Fibroblast of lung (primary cell): Measurements from ENCODE around the gene KIF13A.

Experiments used
- CTCF ChIP-seq, 2 donors: IDR thresholded peaks in 1 of 2; conservative IDR thresholded peaks in 1 of 2; 1 replicate in 1 of 2; 2 replicates in 1 of 2; pipeline ENCODE4 v1.5.1; 2011 to 2012; ENCODE audit warnings: low read length in 2 of 2, control low read depth in 1 of 2, inconsistent platforms in 1 of 2, low read depth in 1 of 2, mild to moderate bottlenecking in 1 of 2
- EZH2 ChIP-seq: IDR thresholded peaks from 2 replicates; pipeline ENCODE4 v1.5.1; 2012; ENCODE audit warnings: low read length, control low read depth, mild to moderate bottlenecking; ENCODE audit errors: missing control alignments

GRCh38 chr6:17740559-17741220, 246.7 kb downstream of the KIF13A start:
- TF ChIP-seq CTCF (conservative IDR thresholded peaks at IDR 0.05 in 1 of 2, IDR thresholded peaks at IDR 0.05 in 1 of 2; ENCODE audit: low read depth in 1 of 2, low read length in 2 of 2), result no peak
- TF ChIP-seq EZH2, result no peak
